HG02623 (cell line): ENCODE data around the gene PTPRN2.

Experiments
- ATAC-seq: cut with Tn5 transposase; IDR thresholded peaks from one replicate; pipeline ENCODE4 v1.9.1; 2021; ENCODE audit warnings: moderate library complexity; ENCODE audit not compliant: unreplicated experiment

PTPRN2 gene

DNA sequence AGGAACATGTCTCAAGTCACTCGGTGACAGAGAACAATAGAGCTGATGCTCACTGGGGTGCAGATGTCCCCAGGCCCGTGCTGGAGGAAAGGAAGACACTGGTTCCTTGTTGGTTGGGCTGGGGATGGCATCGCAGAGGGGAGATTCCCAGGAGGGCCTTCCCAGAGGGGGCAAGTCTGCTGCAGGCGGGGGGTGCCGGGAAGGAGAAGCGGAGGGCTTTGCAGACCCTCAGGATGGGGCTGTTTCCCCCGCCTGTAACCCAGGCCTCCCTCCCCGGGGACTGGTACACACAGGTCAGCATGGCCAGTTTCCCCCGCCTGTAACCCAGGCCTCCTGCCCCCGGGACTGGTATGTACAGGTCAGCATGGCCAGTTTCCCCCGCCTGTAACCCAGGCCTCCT lies 967.0 kb downstream of the PTPRN2 start:
- no peak for ATAC-seq

DNA sequence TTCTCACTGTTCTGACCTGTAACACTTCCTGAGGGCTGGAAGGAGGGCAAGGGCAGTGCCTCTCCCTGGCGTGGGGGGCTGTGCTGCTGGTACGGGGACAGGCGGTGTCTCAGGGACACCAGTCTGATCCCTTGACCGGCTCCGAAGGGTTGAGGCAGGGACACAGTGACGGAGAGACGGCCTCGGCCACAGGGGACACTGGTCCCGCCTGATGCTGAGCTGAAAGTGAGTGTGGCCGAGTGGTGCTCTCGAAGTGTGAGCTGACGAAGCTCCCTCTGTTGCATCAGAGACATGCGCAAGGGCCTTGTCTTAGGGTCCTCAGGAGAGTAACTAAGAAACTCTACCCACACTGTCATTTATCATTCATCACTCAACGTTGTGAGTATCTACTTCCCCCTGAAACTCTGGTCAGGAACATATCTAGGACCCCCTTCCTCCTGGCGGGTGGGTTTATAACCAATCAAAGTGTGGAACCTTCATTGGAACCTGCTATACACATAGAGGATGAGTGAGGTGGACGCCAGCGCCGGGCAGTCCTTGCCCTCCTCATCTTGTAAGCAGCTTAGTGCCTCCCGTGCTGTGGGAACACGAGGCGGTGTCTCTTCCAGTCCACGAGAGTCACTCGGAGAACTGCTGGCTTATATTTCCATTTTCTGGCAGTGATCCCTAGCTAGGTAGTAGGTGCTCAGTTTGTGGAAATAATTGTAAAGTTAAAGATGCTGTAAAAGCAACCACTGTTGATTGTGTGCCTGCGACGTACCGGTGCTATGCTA lies 967.7 kb downstream of the PTPRN2 start:
- no peak for ATAC-seq

DNA sequence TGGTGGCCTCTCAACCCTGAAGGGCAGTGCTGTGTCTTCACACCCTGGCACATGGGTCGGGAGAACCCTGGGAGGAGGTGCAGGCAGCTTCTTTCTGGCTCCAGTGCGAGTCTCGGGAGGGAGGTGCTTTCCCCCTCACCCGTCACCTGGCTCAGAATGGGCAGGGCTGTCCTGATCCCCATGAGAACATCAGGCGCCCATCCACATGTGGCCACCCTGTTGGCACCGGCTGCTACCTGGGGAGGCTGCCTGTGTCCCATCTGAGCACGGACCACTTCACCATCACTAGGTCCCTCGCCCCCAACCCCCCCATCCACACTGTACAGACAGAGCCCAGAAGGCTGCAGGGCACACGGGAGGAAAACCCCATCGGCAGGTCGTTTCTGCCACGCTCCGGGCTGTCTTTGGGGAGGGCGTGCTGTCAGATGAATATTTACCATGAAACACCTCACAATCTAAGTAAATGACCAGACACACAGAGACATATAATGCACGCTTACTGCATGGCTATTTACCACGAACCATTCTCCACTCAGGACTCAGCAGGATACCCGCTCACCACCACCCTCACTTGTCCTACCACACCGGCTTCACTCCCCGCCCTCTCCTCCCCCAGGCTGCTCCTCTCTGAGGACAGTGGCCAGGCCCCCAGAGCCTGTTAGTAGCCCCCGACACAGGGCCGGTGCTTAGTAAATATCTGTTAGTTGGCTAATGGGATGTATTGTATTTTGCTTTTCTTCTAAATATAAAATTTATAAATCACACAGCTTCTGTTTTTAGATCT lies 968.6 kb downstream of the PTPRN2 start:
- ATAC-seq, result no peak

DNA sequence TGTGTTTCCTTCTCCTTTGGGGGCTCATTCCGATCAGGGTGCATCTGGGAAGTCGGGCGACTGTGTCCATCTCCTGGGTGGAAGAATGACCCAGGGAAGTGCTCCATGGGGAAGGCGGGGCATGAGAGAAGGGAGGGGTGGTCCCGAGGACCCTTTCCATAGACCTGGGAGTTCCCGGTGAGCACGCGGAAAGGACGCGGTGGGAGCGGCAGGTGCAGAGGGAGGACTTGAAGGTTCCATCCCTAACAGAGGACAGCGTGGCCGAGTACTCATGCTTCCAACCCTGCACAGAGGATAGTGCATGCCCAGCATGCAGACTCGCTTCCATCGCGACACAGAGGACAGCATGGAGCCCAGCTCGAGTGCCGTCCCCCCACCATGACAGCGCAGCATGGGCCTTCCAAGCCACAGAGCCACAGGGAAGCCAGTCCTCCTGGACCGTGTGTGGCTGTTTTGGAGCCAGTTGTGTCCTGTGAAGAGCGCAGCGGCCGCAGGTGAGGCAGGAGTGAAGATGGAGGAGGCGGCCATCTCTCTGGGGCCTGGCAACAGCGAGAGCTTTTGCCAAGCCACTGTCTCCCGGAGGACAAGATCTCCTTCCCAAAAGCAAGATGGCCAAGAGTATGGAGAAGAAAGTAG lies 969.4 kb downstream of the PTPRN2 start:
- no peak for ATAC-seq

DNA sequence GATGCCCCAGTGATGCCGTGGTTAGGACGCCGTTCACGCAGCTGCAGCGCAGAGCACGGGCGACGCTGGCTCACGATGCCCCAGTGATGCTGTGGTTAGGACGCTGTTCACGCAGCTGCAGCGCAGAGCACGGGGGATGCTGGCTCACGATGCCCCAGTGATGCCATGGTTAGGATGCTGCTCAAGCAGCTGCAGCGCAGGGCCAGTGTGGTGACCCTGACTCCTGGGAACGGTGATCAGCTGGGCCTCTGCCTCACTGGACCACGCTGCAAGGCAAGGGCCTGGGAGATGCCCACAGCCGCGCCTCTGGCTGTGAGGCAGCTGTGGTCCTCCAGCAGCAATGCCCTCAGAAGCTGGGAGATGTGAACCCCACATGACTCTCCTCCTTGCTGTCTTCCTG lies 970.2 kb downstream of the PTPRN2 start:
- ATAC-seq, result no peak

DNA sequence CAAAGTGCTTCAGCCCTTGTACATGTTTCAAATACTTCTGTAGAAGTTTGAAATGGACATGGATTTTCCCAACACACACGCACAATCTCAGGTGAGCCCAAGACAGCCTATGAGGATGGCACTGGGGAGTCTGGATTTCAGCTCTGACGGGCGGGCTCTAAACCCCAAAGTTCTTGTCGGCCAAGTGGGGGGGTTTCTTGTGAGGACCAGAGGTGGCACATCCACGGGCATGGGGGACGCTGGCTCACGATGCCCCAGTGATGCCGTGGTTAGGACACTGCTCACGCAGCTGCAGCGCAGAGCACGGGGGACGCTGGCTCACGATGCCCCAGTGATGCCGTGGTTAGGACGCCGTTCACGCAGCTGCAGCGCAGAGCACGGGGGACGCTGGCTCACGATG lies 970.7 kb downstream of the PTPRN2 start:
- ATAC-seq, result no peak

DNA sequence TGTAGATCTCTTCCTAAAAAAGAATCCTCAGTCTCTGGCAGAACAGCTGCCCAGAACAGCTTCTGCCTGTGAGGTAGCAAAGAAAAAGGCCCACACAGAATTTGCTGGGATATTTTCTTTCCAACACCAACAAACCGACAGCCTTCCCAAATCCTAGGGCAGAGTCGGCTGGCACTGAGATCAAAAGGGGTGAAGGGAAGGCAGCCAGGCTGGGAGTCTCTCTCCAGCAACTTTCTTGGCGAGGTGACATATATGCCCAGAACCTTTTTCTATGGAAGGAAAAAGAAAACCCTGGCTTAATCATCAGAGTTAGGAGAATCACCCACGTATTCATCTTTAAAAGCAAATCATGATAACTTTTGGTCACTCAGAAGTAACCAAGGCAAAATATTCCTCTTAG lies 971.2 kb downstream of the PTPRN2 start:
- no peak for ATAC-seq

DNA sequence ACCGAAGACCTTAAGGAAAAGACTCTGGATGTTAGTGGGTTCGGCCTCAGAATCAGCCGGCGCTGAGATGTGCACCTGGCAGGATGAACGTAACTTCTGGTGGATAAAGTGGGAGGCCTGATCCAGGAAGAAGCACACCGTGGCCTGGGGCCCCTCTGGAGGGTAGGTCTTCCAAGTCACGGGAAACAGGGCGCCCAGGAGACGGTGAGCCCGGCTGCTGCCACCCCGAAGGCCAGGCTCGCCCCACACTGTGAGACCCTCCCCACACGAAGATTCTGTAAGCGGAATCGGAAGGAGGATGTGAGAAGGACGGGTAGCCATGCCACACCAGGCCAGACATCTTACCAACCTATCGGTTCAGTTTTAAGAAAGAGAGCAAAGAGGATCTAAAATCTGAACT lies 971.8 kb downstream of the PTPRN2 start:
- no peak for ATAC-seq

DNA sequence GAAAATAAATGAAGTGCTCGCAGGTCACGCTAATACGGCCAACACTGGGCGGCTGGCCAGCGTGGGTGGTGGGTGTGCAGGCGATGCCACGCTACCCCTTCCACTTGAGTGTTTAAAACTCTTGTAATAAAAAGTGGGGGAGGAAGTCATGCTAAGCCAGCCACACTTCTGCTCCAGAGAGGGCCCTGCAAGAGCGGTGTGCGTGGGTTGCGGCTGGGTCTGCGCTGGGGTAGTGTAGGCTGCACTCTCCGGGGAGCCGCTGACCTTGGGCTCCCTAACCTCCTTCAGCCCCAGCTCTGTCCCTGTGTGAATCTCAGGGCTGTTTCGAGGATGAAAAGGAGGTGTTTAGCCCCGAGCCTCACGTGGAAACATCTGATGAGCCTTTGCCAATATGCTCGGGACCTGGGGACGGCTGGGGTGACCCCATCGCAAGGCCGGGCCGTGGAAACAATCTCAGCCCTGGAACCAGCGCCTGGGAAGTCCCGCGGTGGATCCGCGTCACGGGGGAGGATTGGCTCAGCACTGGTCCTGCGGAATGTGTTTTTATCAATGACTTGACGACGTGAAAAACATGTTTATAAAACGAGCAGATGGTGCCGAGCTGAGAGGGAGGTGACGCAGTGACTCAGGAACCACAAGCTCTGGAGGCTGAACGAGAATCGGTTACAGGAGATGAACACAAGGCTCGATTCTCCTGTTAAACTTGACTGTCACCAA lies 972.4 kb downstream of the PTPRN2 start:
- no peak for ATAC-seq

DNA sequence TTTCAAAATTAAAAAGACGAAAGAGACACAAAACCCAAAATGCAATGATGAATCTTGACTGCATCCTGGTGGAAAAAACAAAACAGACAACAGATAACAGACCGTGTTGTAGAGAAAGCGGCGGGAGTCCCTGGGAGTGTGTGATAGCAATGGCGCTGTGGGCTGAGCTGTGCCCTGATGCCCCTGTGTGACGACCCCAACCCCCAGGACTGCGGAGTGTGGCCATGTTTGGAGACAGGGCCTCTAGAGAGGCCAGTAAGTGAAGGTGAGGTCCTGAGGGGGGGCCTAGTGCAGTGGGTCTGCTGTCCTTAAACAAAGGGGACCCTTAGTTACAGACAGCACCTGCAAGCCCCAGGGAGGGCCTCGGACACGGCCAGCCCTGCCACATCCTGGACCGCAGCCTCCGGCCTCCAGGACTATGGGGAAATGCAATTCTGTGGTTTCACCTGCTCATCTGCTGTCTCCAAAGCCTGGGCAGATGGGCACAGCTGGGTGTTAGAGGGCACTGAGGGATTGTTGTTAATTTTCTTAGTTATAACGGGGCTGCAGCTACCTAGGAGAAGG lies 973.1 kb downstream of the PTPRN2 start:
- no peak for ATAC-seq

DNA sequence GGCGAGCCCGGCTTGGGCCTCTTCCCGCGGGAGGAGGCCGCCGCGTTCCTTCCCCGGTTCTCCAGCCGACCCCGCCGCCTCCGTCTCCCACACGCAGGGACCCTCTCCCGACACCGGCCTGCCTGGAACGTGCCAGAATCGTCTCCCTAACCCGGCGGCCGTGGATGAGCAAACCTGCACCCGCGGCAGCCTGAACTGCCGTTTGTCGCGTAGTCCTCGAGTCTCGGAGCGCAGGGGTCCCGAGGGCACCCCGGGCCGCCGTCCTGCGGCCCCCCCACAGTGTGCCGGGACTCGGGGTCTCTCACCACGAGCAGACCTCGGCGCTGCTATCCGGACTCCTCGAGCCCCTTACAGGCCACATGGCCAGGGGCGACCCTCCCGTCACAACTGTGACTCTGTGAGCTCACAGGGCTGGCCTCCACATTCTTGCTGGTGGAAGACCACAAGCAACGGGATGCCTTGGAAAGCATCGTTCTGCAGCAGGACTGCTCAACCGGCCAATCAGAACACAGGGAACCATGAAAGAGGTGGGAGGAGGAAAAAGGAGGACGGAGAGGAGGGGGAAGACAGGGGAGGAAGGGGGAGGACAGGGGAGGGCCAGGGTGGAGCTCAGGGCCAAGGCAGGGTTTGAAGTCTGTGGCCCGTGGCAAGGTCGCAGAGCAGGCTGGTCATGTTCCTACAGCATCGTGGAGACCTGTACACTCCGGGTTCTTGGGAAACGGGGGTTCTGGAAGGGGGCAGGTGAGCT lies 973.9 kb downstream of the PTPRN2 start:
- no peak for ATAC-seq

DNA sequence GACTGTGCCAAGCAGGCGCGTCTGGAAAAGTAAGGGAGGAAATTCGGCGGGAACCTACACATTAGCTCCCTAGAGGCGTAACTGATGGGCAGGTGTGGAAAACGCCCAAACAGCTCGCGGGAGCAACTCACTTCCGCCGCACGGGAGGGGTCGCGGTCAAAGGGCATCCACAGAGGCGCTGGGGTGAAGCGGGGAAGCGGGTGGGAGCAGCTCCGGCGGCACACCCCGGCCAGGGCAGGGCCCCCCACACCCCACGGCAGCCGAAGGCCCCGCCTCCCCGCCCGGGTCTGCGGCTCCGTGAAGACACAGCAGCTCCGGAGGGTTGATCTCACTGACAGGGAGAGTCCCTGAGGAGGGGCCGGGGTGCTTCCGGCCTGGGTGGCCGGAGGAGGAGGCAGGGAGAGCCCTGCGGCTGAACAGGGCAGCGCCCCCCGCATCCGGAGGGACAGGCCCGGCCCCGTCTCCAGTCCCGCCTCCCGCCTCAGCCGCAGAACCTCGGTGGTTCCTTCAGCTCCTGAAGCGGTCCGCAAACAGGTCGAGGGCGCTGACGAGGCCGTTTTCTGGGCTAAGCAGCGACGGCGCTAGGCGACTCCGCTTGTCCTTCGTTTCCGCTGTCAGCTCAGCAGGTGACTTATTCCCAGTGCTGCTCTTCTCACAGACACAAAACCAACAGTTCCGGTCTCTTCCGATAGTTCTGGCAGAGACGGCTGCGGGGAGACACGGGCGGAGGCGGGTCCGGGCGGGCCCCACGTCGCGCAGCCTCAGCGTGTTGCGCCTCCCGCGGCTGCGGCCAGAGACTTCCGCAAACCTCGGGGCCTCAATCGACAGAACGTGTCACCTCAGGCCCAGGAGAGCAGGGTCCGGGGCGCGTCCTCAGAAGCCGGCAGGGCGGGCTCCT lies 974.7 kb downstream of the PTPRN2 start:
- ATAC-seq, result no peak

DNA sequence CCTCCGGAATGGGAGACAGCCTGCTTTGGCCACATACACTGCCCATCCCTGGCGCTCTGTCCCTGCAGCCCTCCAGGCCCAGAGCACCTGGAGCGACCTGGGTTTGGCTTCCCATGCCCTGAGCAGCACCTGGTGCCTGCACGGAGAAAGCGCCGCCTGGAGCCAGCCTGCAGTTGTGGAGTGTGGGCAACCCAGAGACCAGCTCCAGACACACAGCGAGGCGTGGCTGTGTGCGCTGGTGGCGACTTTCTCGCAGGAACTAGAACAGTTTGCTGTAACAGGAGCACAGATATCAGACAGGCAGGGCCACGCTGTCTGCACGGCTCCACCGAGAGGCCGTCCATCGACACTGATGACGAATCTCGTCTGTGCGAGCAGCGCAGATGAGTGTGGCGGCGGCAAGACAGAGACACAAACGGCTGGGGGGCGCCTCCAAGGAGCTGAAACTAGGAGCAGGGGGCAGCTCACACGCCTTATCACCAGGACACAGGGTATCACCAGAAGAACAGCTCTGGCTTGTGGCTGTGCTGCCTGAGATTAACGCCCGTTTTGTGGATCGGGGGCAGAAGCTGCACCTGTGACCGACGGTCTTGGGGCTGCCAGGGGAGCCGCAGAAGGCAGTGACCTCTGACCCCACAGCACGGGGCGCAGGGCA lies 975.5 kb downstream of the PTPRN2 start:
- ATAC-seq, result no peak

DNA sequence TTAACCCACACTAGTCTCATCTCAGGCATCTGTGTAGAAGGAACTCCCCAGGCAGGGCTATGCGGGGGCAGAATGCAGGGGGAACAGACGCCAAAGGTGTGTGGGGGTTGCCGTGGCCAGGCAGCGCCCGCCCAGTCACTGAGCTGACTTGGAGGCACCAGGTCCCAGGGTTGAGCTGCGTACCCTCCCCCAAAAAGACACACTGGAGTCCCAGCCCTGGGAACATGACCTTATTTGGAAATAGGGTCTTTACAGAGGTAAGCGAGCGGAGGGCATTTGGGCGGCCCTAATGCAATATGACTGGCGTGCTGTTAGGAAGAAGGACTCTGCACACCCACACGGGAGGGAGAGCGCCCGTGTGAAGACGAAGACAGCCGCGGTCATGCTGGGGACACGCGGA lies 976.3 kb downstream of the PTPRN2 start:
- ATAC-seq, result no peak

DNA sequence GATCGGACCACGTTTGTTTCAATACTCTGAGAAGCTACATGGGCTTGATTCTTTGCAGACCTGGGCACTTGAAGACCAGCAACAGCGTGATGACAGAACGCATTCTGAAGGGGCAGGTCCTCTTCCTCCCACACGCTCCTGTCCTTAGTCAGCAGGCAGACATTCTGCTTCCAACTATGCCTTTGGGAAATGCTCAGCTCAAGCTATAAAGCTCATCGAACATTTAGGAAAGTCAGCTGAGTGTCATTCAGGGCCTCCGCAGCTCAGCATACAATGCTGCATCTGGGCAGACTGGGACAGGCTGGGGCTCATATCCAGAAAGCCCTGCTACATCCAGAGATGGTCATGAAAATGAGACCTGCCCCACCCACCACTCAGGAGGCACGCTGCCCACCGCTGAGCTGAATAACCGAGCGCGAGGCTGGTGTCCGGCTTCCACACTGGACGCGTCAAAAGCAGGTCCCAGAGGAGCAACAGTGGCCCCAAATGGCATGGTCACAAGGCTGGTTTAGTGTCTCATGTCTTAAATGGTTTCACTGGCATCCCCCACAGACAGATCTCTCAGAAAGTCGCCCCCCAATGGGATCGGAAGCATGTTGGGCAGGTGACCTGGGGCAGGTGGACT lies 976.8 kb downstream of the PTPRN2 start:
- no peak for ATAC-seq

DNA sequence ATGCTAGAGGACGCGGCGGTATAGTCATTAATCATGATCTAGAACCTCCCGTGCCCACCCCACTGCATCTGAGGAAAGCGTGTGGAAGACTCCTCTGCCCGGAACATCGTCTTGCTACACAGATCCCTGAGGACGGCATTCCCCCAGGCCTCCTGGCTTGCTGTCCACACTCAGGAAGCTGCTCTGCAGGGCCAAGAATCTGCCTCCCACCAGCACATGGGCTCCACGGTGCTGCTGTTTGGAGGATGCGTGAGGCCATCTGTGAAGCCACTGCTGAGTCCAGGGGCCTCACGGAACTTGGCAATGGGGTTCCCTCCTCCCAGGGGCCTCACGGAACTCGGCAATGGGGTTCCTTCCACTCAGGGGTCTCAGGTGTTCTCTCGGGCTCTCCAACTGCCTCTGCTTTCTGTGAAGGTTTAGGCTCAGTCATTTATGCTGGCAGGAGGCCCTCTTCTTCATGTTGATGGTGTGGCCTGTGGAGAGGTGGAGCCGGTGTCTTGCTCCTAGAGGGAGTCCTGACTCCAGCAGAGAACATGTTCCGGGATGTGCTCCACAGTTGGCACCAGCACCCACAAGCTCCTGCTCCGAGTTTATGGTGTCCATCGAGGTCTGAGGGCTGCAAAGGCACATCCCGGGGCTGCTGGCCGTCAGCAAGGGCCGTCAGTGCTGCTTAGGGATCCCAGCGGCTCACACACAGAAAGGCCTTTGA lies 977.5 kb downstream of the PTPRN2 start:
- no peak for ATAC-seq

DNA sequence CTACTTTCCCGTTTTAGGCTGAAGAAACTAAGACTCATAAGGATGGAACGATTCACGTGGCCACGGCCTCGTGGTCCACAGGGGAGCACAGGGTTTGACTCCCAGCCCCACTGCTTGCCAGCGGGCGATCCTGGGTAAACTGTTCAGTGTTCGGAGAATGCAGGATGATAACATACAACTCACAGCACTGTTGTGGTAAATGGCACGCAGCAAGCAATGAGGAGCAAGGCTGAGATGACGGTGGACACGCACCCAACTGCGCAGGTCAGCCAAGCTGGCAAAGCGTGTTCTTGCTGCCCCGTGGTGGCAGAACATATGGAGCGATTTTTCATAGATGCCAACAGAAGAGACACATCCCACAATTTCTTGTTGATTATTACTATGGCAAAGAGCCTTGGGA lies 978.1 kb downstream of the PTPRN2 start:
- ATAC-seq, result no peak

DNA sequence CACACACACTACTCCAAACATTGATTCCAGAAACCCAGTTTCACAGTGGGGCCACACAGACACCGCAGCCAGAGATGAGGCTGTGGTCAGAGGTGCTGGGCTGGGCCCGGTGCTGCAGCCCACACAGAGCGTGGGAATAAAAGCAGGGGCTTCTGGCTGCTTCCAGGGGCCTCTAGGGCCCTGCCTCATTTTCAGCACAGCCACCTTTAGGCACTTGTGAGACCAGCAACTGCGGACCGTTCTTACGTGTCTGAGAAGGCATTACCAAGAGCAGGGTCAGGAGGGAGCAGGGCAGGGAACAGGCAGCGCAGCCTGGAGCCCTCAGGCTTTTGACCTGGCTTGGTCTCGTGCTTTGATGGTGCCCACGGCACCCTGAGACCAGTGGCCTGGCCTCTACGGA lies 980.4 kb downstream of the PTPRN2 start:
- ATAC-seq, result no peak
